H9 (cell line): Measurements from ENCODE around the gene DENND6B. TPM values are rescaled to one million over a fixed set of nuclear protein-coding genes. Genes with fewer than 3 reads are reported as not detected.

Experiments used
- DNase-seq: peaks from one replicate; pipeline ENCODE4 v3.0.0-alpha.2; 2017
- H2AFZ ChIP-seq: one replicate; pipeline ENCODE4 v1.6.1; 2013; ENCODE audit warnings: mild to moderate bottlenecking, low read length, control low read depth, moderate library complexity
- H2AK5ac ChIP-seq: 2 replicates; pipeline ENCODE4 v1.6.1; 2013; ENCODE audit warnings: low read length, control low read depth, mixed read lengths; ENCODE audit not compliant: insufficient read length
- H2BK120ac ChIP-seq: one replicate; pipeline ENCODE4 v1.6.1; 2013; ENCODE audit warnings: low read depth, mild to moderate bottlenecking, low read length, control low read depth, inconsistent platforms; ENCODE audit not compliant: poor library complexity, severe bottlenecking
- H2BK12ac ChIP-seq: 2 replicates; pipeline ENCODE4 v1.6.1; 2013; ENCODE audit warnings: low read length, control low read depth, mixed read lengths, low read depth; ENCODE audit not compliant: insufficient read length
- H2BK15ac ChIP-seq: 2 replicates; pipeline ENCODE4 v1.6.1; 2013; ENCODE audit warnings: low read depth, low read length, control low read depth
- H2BK20ac ChIP-seq: one replicate; pipeline ENCODE4 v1.6.1; 2013; ENCODE audit warnings: low read depth, mild to moderate bottlenecking, low read length, control low read depth, inconsistent platforms; ENCODE audit not compliant: poor library complexity, severe bottlenecking
- H2BK5ac ChIP-seq: 2 replicates; pipeline ENCODE4 v1.6.1; 2013; ENCODE audit warnings: low read length, control low read depth, mixed read lengths; ENCODE audit not compliant: insufficient read length
- H3K14ac ChIP-seq: 2 replicates; pipeline ENCODE4 v1.6.1; 2013; ENCODE audit warnings: low read length, control low read depth; ENCODE audit not compliant: insufficient read depth
- H3K18ac ChIP-seq: 2 replicates; pipeline ENCODE4 v1.6.1; 2013; ENCODE audit warnings: low read depth, mild to moderate bottlenecking, mixed read lengths, low read length, control low read depth; ENCODE audit not compliant: insufficient read length
- H3K23ac ChIP-seq: 2 replicates; pipeline ENCODE4 v1.6.1; 2013; ENCODE audit warnings: low read length, control low read depth, mixed read lengths, low read depth; ENCODE audit not compliant: insufficient read length
- H3K23me2 ChIP-seq: 2 replicates; pipeline ENCODE4 v1.6.1; 2013; ENCODE audit warnings: low read depth, mild to moderate bottlenecking, mixed read lengths, low read length, control low read depth; ENCODE audit not compliant: insufficient read length, poor library complexity, severe bottlenecking
- H3K27ac ChIP-seq: 2 replicates; pipeline ENCODE4 v1.5.1; 2013; ENCODE audit warnings: low read length, control low read depth, mixed read lengths, low read depth; ENCODE audit not compliant: insufficient read length
- H3K27me3 ChIP-seq: 2 replicates; pipeline ENCODE4 v1.6.1; 2013; ENCODE audit warnings: low read length, control low read depth, inconsistent platforms; ENCODE audit not compliant: insufficient read depth
- H3K4ac ChIP-seq: 2 replicates; pipeline ENCODE4 v1.6.1; 2013; ENCODE audit warnings: low read depth, mild to moderate bottlenecking, control low read depth, inconsistent platforms, low read length, moderate library complexity
- H3K4me1 ChIP-seq: 2 replicates; pipeline ENCODE4 v1.6.1; 2013; ENCODE audit warnings: low read length, control low read depth, inconsistent platforms; ENCODE audit not compliant: insufficient read depth
- H3K4me2 ChIP-seq: 2 replicates; pipeline ENCODE4 v1.6.1; 2013; ENCODE audit warnings: low read length, control low read depth, mixed read lengths; ENCODE audit not compliant: insufficient read length, insufficient read depth
- H3K56ac ChIP-seq: 2 replicates; pipeline ENCODE4 v1.6.1; 2013; ENCODE audit warnings: low read depth, mild to moderate bottlenecking, mixed read lengths, low read length, control low read depth; ENCODE audit not compliant: insufficient read length
- H3K79me1 ChIP-seq: 2 replicates; pipeline ENCODE4 v1.6.1; 2013; ENCODE audit warnings: low read depth, mild to moderate bottlenecking, moderate library complexity, low read length, control low read depth, inconsistent platforms; ENCODE audit not compliant: insufficient read depth, poor library complexity, severe bottlenecking
- H3K79me2 ChIP-seq: 2 replicates; pipeline ENCODE4 v1.6.1; 2013; ENCODE audit warnings: low read length, control low read depth, inconsistent platforms; ENCODE audit not compliant: insufficient read depth
- H3K9ac ChIP-seq: 2 replicates; pipeline ENCODE4 v1.6.1; 2013; ENCODE audit warnings: low read length, control low read depth, mixed read lengths; ENCODE audit not compliant: insufficient read length; ENCODE audit errors: extremely low read depth
- H3K9me3 ChIP-seq: one replicate; pipeline ENCODE4 v1.6.1; 2013; ENCODE audit warnings: low read depth, low read length, inconsistent platforms; ENCODE audit not compliant: control insufficient read depth
- H3T11ph ChIP-seq: one replicate; pipeline ENCODE4 v1.6.1; 2013; ENCODE audit warnings: mild to moderate bottlenecking, low read length, control low read depth, inconsistent platforms
- H4K20me1 ChIP-seq: one replicate; pipeline ENCODE4 v1.6.1; 2013; ENCODE audit not compliant: control insufficient read depth, insufficient read length, insufficient read depth
- H4K5ac ChIP-seq: 2 replicates; pipeline ENCODE4 v1.6.1; 2013; ENCODE audit warnings: low read depth, mild to moderate bottlenecking, mixed read lengths, low read length, control low read depth; ENCODE audit not compliant: insufficient read length
- H4K8ac ChIP-seq: replicated peaks from 2 replicates; pipeline ENCODE4 v1.6.1; 2013; ENCODE audit warnings: low read length, control low read depth, mixed read lengths, low read depth; ENCODE audit not compliant: insufficient read length
- H4K91ac ChIP-seq: 2 replicates; pipeline ENCODE4 v1.6.1; 2013; ENCODE audit warnings: low read depth, mild to moderate bottlenecking, moderate library complexity, mixed read lengths, low read length, control low read depth; ENCODE audit not compliant: insufficient read length
- H3K27ac Mint-ChIP-seq, 3 experiments: 2 replicates in 2 of 3; 3 replicates in 1 of 3; pipeline ENCODE4 v1.8.0; 2020 to 2021; ENCODE audit warnings: mixed read lengths in 3 of 3, mild to moderate bottlenecking in 1 of 3, moderate library complexity in 1 of 3
- H3K27me3 Mint-ChIP-seq: 2 replicates; pipeline ENCODE4 v1.8.0; 2021; ENCODE audit warnings: low read depth, mild to moderate bottlenecking, moderate library complexity, mixed read lengths
- H3K36me3 Mint-ChIP-seq, 3 experiments: 2 replicates in 2 of 3; 3 replicates in 1 of 3; pipeline ENCODE4 v1.8.0; 2020 to 2021; ENCODE audit warnings: low read depth in 3 of 3, mixed read lengths in 3 of 3; ENCODE audit not compliant: insufficient read depth in 1 of 3
- H3K4me1 Mint-ChIP-seq, 2 experiments: 2 replicates each; pipeline ENCODE4 v1.8.0; 2020; ENCODE audit warnings: mixed read lengths in 2 of 2
- H3K4me3 Mint-ChIP-seq, 2 experiments: 2 replicates in 1 of 2; 3 replicates in 1 of 2; pipeline ENCODE4 v1.8.0; 2020 to 2021; ENCODE audit warnings: mild to moderate bottlenecking in 2 of 2, mixed read lengths in 2 of 2, moderate library complexity in 1 of 2
- H3K9me3 Mint-ChIP-seq, 2 experiments: 2 replicates in 1 of 2; 3 replicates in 1 of 2; pipeline ENCODE4 v1.8.0; 2020; ENCODE audit warnings: mild to moderate bottlenecking in 2 of 2, mixed read lengths in 2 of 2, moderate library complexity in 1 of 2
- CTCF ChIP-seq: fragments of 200-600 bp; sonication (generic); conservative IDR thresholded peaks from 3 replicates; pipeline ENCODE4 v1.8.0; 2021; ENCODE audit warnings: antibody characterized with exemption, mild to moderate bottlenecking
- WGBS: extraction: QIAGEN DNeasy Blood & Tissue Kit; methylation state at CpG from one replicate; pipeline ENCODE4 v1.1.7; 2013; ENCODE audit warnings: missing lambda C conversion rate, low lambda C conversion rate, mixed read lengths; ENCODE audit not compliant: insufficient read length; ENCODE audit errors: extremely low coverage; 5-methylcytosine and 5-hydroxymethylcytosine counted together
- total RNA-seq: library from RNA; stranded (reverse); gene quantifications from 2 replicates; pipeline ENCODE4 v1.2.1, GENCODE V29; 2021

Gene DENND6B
- total RNA-seq, 1 experiment from 2014 or later, result 1.5 TPM

DNA sequence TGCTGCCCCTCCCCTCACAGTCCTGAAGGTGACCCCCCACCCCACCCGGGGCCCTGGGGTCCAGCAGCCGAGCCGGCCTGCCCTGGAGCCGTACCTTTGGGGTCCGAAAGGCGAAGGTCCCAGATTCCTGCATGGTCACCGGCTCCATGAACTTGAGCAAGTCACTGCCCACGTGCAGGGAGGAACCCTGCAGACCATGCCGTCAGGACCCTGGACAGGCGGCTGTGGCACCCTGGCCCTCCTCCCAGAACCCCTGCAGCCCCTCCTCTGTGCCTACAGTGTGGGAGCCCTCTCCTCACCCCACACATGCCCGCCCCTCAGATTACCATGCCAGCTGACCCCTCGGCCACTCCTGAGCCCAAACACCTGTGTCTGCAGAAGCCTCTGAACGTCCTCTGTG lies 42.3 kb downstream of the DENND6B start:
- Histone ChIP-seq H2BK5ac (no peak overlapping the region), H2BK120ac (no peak overlapping the region), H3K9ac (no peak overlapping the region), H3K14ac (no peak overlapping the region), H3T11ph (no peak overlapping the region), H4K5ac (no peak overlapping the region), H3K79me1 (no peaks in the 10 kb centered on the region), H4K8ac (no peak overlapping the region), H3K23me2 (peaks cover 3% of the 10 kb centered on the region), H2BK15ac (no peak overlapping the region), H2AK5ac (no peak overlapping the region), H3K56ac (no peak overlapping the region), H3K4me1 (no peaks in the 10 kb centered on the region), H3K9me3 (no peaks in the 10 kb centered on the region), H4K91ac (no peak overlapping the region), H4K20me1 (no peaks in the 10 kb centered on the region), H3K27me3 (no peaks in the 10 kb centered on the region), H3K23ac (no peak overlapping the region), H3K4ac (no peak overlapping the region), H3K79me2 (no peaks in the 10 kb centered on the region), H2AFZ (no peak overlapping the region), H3K4me2 (no peak overlapping the region), H3K18ac (no peak overlapping the region), H3K27ac (no peak overlapping the region), H2BK12ac (no peak overlapping the region), H2BK20ac (no peak overlapping the region)
- no peak overlapping the region for H3K4me3 Mint-ChIP-seq
- peaks cover 15 to 47% (median 45%) of the 10 kb centered on the region in 3 experiments for H3K36me3 Mint-ChIP-seq
- no peak for TF ChIP-seq CTCF
- no CpG with 5 or more reads among the region's 13 CpGs for WGBS
- no peaks in the 10 kb centered on the region for H3K27me3 Mint-ChIP-seq
- no peak overlapping the region for H3K27ac Mint-ChIP-seq
- H3K4me1 Mint-ChIP-seq, result no peaks in the 10 kb centered on the region
- no peak for DNase-seq
- no peaks in the 10 kb centered on the region; a peak in 1 of 5 replicates for H3K9me3 Mint-ChIP-seq
